Esophagus squamous epithelium (tissue), 5 donors: ENCODE results near the gene IPMK. TPM values are rescaled to one million over a fixed set of nuclear protein-coding genes. Genes with fewer than 3 reads are reported as not detected.

Experiments
- DNase-seq: peaks from one replicate; lab custom pipeline; 2025; lab: John Stamatoyannopoulos, UW
- H3K27ac ChIP-seq, 4 donors: fragments of 200-600 bp; sonication (generic); one replicate each; pipeline ENCODE4 v1.5.1; 2016 to 2019; ENCODE audit warnings: mild to moderate bottlenecking in 1 of 4
- H3K27me3 ChIP-seq, 4 donors: fragments of 200-600 bp; sonication (generic); 1 replicate in 3 of 4; 2 replicates in 1 of 4; pipeline versions ENCODE4 v1.5.1 to v1.6.0; 2017 to 2021; ENCODE audit warnings: antibody characterized with exemption in 1 of 4
- H3K36me3 ChIP-seq, 3 donors: fragments of 200-600 bp; sonication (generic); one replicate each; pipeline ENCODE4 v1.5.1; 2016 to 2019
- H3K4me1 ChIP-seq, 3 donors: fragments of 200-600 bp; sonication (generic); one replicate each; pipeline ENCODE4 v1.5.1; 2017 to 2019
- H3K4me3 ChIP-seq, 4 donors: fragments of 200-600 bp; sonication (generic); 1 replicate in 3 of 4; 2 replicates in 1 of 4; pipeline ENCODE4 v1.5.1; 2016 to 2019; ENCODE audit warnings: mild to moderate bottlenecking in 2 of 4, moderate library complexity in 1 of 4
- H3K9me3 ChIP-seq, 3 donors: fragments of 200-600 bp; sonication (generic); one replicate each; pipeline ENCODE4 v1.5.1; 2016 to 2019
- POLR2A ChIP-seq, 4 donors: fragments of 450-650 bp; IDR thresholded peaks; one replicate each; pipeline ENCODE4 v1.6.1; 2017; ENCODE audit warnings: antibody characterized with exemption in 4 of 4, mild to moderate bottlenecking in 4 of 4, moderate library complexity in 3 of 4
- WGBS, 2 donors: methylation state at CpG; one replicate each; pipeline ENCODE4 v1.1.5; 2018; 5-methylcytosine and 5-hydroxymethylcytosine counted together
- intact Hi-C: fragments of 100-400 bp; cut with DNase I; formaldehyde crosslinking; loops from one replicate; pipeline ENCODE4 v1.15.0; 2022
- total RNA-seq, 4 donors: library from RNA; depleted of rRNA; stranded (reverse); fragments of >200 nt; gene quantifications; one replicate each; pipeline ENCODE4 v1.1.0, GENCODE V29; 2016
- TF ChIP-seq, protein P1 (sequence below), 6 experiments: fragments of 450-650 bp in 4 of 6; fragments of 200-600 bp in 2 of 6; sonication (generic) in 2 of 6; IDR thresholded peaks; one replicate each; pipeline ENCODE4 v1.5.1; 2016 to 2019; ENCODE audit warnings: antibody characterized with exemption in 6 of 6, mild to moderate bottlenecking in 4 of 6, moderate library complexity in 4 of 6
- donor health status: DM: yes; HTN: yes; CAD: no.

IPMK gene
- total RNA-seq, 4 donors from 2014 or later, result 5.8 to 12.6 (median 8.8) TPM

DNA sequence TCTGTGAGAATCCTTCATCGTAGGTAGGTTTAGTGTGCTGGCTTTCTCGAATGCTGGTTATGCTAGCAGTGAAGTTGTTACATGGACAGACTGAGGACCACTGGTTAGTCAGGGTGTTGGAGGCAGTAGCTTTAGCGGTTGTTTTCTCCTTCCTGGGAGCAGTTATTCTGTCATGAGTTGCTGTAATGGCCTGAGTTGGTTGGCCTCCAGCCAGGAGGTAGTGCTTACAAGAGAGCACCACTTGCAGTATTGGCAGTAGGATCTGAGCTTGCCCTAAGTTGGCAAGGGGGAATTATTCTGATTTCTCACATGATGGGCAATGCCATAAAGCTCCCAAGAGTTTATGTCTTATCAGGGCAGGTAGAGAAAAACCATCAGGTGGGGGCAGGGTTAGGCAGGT lies 58.0 kb downstream of the IPMK start:
- Histone ChIP-seq H3K4me3 (no peak overlapping the region), H3K4me1 (peaks cover 0 to 19% (median 0%) of the 10 kb centered on the region in 3 donors), H3K9me3 (no peaks in the 10 kb centered on the region), H3K36me3 (peaks cover 0 to 20% (median 0%) of the 10 kb centered on the region in 3 donors), H3K27me3 (no peaks in the 10 kb centered on the region), H3K27ac (no peak overlapping the region)
- WGBS, 2 donors, result 60 to 97% methylated on average over 1 to 3 of the region's 3 CpGs
- no peak for TF ChIP-seq POLR2A (IDR thresholded peaks at IDR 0.05)
- TF ChIP-seq, protein P1, sequence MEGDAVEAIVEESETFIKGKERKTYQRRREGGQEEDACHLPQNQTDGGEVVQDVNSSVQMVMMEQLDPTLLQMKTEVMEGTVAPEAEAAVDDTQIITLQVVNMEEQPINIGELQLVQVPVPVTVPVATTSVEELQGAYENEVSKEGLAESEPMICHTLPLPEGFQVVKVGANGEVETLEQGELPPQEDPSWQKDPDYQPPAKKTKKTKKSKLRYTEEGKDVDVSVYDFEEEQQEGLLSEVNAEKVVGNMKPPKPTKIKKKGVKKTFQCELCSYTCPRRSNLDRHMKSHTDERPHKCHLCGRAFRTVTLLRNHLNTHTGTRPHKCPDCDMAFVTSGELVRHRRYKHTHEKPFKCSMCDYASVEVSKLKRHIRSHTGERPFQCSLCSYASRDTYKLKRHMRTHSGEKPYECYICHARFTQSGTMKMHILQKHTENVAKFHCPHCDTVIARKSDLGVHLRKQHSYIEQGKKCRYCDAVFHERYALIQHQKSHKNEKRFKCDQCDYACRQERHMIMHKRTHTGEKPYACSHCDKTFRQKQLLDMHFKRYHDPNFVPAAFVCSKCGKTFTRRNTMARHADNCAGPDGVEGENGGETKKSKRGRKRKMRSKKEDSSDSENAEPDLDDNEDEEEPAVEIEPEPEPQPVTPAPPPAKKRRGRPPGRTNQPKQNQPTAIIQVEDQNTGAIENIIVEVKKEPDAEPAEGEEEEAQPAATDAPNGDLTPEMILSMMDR (IDR thresholded peaks at IDR 0.05), result no peak
- no peak for DNase-seq
- intact Hi-C loops, result no loop called here

DNA sequence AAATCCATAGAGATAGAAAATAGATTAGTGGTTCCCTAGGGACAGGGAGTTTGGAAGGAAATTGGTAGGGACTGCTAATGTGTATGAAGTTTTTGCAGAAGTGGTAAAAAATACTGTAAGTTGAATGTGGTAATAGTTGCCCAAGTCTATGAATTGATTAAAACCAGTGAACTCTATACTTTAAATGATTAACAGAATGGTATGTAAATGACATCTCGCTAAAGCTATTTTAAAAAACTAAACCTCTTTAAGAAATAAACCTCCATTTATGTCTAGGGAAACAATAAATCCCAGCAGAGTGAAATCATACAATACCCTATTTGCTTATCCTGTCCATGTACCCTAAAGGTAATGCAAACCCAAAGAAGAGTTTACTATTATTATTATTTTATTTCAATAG lies 61.4 kb downstream of the IPMK start:
- no peak overlapping the region for H3K27ac ChIP-seq
- WGBS, 2 donors, result 88 to 100% methylated on average over 1 of the region's 1 CpG
- no peak for DNase-seq
- H3K4me3 ChIP-seq, result no peak overlapping the region
- H3K36me3 ChIP-seq, result peaks cover 0 to 31% (median 0%) of the 10 kb centered on the region in 3 donors
- H3K27me3 ChIP-seq, result no peaks in the 10 kb centered on the region
- H3K9me3 ChIP-seq, result no peaks in the 10 kb centered on the region
- no peak for TF ChIP-seq POLR2A (IDR thresholded peaks at IDR 0.05)
- peaks cover 0 to 10% (median 0%) of the 10 kb centered on the region in 3 donors for H3K4me1 ChIP-seq
- intact Hi-C loops, result no loop called here

- Histone ChIP-seq H3K4me1 (no peaks in the 10 kb centered on the region), H3K27me3 (no peaks in the 10 kb centered on the region), H3K9me3 (no peaks in the 10 kb centered on the region), H3K4me3 (no peak overlapping the region), H3K36me3 (peaks cover 0 to 35% (median 0%) of the 10 kb centered on the region in 3 donors), H3K27ac (no peak overlapping the region)
- TF ChIP-seq, protein P1 (IDR thresholded peaks at IDR 0.05), result no peak
- no peak for TF ChIP-seq POLR2A (IDR thresholded peaks at IDR 0.05)
- DNase-seq, result no peak
- WGBS, 2 donors, result 97 to 98% methylated on average over 2 of the region's 2 CpGs
- intact Hi-C loops, result no loop called here
Measured at GRCh38 chr10:58201704-58202103, 66.0 kb downstream of the IPMK start.

DNA sequence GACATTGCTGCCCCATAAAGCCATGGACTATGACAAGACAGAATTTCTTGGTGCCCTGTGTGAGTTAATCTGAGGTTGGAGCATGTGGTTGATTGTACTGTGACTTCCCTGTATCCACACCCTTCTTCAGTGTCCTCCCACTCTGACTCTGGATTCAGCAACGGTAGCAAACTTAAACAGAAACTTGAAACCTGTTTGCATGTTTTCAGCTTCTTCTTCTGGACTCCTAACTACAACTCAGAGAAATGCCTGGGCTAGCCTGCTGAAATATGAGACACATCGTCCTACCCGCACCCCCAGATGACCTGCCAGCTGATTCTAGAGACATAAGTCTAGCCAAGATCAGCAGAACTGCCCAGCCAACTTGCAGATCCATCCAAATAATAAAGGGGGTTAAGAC lies 78.4 kb downstream of the IPMK start:
- TF ChIP-seq, protein P1 (IDR thresholded peaks at IDR 0.05), result no peak
- no peak for TF ChIP-seq POLR2A (IDR thresholded peaks at IDR 0.05)
- Histone ChIP-seq H3K36me3 (no peaks in the 10 kb centered on the region), H3K9me3 (no peaks in the 10 kb centered on the region), H3K27ac (peak overlapping the region in 2 of 4 donors; percentile 1 to 19), H3K27me3 (no peaks in the 10 kb centered on the region), H3K4me3 (no peak overlapping the region), H3K4me1 (peaks cover 0 to 11% (median 0%) of the 10 kb centered on the region in 3 donors)
- DNase-seq, result no peak
- intact Hi-C loops, result no loop called here
- 11 to 40% methylated on average over 1 to 3 of the region's 3 CpGs for WGBS, 2 donors

DNA sequence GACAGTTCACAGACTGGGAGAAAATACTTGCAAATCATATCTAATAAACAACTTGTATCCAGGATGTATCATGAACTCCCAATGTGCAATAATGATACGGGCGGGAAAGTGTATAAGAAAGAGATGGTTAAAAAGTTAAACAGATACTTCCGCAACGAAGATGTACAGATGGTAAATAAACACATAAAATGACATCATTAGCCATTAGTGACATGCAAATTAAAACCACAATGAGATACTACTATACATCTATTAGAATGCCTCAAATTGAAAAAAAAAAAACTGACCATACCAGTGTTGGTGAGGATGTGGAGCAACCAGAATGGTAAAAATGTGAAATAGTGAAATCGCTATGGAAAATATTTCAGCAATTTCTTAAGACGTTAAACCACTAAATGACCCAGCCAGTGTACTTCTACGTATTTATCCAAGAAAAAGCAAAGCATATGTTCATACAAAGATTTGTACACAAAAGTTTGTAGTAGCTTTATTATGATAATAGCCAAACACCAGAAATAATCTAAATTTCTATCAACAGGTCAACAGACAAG lies 83.5 kb downstream of the IPMK start:
- intact Hi-C loops, result no loop called here
- Histone ChIP-seq H3K27me3 (no peaks in the 10 kb centered on the region), H3K4me3 (no peak overlapping the region), H3K4me1 (peaks cover 0 to 23% (median 0%) of the 10 kb centered on the region in 3 donors), H3K27ac (no peak overlapping the region), H3K36me3 (no peaks in the 10 kb centered on the region), H3K9me3 (no peaks in the 10 kb centered on the region)
- 77 to 91% methylated on average over 7 of the region's 7 CpGs for WGBS, 2 donors
- TF ChIP-seq POLR2A (IDR thresholded peaks at IDR 0.05), result no peak
- TF ChIP-seq, protein P1 (IDR thresholded peaks at IDR 0.05), result no peak
- no peak for DNase-seq
